Pancreas (tissue), 10 donors: ENCODE results near the gene DAD1. TPM values are rescaled to one million over a fixed set of nuclear protein-coding genes. Genes with fewer than 3 reads are reported as not detected.
"Not testable (repeated sequence)": the region's sequence is repeated elsewhere in the genome, so short reads cannot be mapped to it uniquely, and the experiment has no call there.

Experiments used
- ATAC-seq, 4 donors: fragments of 200-7000 bp; cut with Tn5 transposase; one replicate each; pipeline versions ENCODE4 v1.8.0 to v1.9.1; 2020; ENCODE audit warnings: mild to moderate bottlenecking in 4 of 4, moderate library complexity in 4 of 4
- DNase-seq, 6 donors: peaks; one replicate each; pipeline ENCODE4 v3.0.0-alpha.2; 2020
- FAIRE-seq: peaks from 2 replicates; lab custom pipeline; 2012; peaks lifted over from hg19 to GRCh38; lab: Jason Lieb, UNC
- H3K27ac ChIP-seq, 4 donors: fragments of 200-600 bp; sonication (generic); 1 replicate in 3 of 4; 2 replicates in 1 of 4; pipeline versions ENCODE4 v1.5.0 to v1.8.0; 2020
- H3K27me3 ChIP-seq, 4 donors: fragments of 200-600 bp; one replicate each; pipeline ENCODE4 v1.8.0; 2021
- H3K36me3 ChIP-seq, 3 donors: fragments of 200-600 bp; sonication (generic) in 1 of 3; one replicate each; pipeline versions ENCODE4 v1.5.0 to v1.8.0; 2020 to 2021
- H3K4me1 ChIP-seq, 3 donors: fragments of 200-600 bp; one replicate each; pipeline ENCODE4 v1.8.0; 2021
- H3K4me3 ChIP-seq, 4 donors: fragments of 200-600 bp; sonication (generic) in 2 of 4; one replicate each; pipeline versions ENCODE4 v1.5.0 to v1.8.0; 2020 to 2021
- H3K9me3 ChIP-seq, 4 donors: fragments of 200-600 bp; one replicate each; pipeline ENCODE4 v1.8.0; 2021
- CTCF ChIP-seq, 4 donors: fragments of 200-600 bp; sonication (generic) in 3 of 4; IDR thresholded peaks; one replicate each; pipeline versions ENCODE4 v1.5.0 to v1.8.0; 2021; ENCODE audit warnings: antibody characterized with exemption in 4 of 4
- WGBS, 2 donors: extraction: QIAGEN DNeasy Blood & Tissue Kit; methylation state at CpG; one replicate each; pipeline ENCODE4 v1.1.7; 2013; 5-methylcytosine and 5-hydroxymethylcytosine counted together
- intact Hi-C, 3 donors: fragments of 100-400 bp; cut with DNase I; formaldehyde crosslinking; loops; one replicate each; pipeline versions ENCODE4 v1.11.1 to v1.14.2; 2022
- polyA plus RNA-seq, 2 donors: library from polyadenylated mRNA; stranded (reverse); fragments of 200-250 nt; gene quantifications; one replicate each; pipeline ENCODE4 v1.2.3, GENCODE V29; 2013
- total RNA-seq, 6 donors: library from RNA; stranded (reverse); fragmentation: NEBNext Ultra II Directional in 4 of 6; extraction: Animal tissue kit (Norgen Biotek cat#: 25700) in 4 of 6; gene quantifications; one replicate each; pipeline versions ENCODE4 v1.2.1 to v1.2.4, GENCODE V29; 2021 to 2023
- donor health status: healthy with polysubstance abuse.
- donor health status: DM: no; HTN: no; CAD: no; lungs with moderate emphysema.
- donor health status: DM: no; HTN: no; CAD: no.
- donor health status: control.
- donor health status: control.
- donor health status: Bipolar disorder and iron deficiency.
- donor health status: DM: yes; HTN: yes; CAD: no.
- donor health status: DM: no; HTN: no; CAD: no.
- donor health status: DM: no; HTN: no; CAD: no.
- donor health status: DM: yes; HTN: yes; CAD: no.

Gene DAD1
- total and polyA plus RNA-seq, 8 donors, result 58.2 to 178 (median 85.2) TPM

DNA sequence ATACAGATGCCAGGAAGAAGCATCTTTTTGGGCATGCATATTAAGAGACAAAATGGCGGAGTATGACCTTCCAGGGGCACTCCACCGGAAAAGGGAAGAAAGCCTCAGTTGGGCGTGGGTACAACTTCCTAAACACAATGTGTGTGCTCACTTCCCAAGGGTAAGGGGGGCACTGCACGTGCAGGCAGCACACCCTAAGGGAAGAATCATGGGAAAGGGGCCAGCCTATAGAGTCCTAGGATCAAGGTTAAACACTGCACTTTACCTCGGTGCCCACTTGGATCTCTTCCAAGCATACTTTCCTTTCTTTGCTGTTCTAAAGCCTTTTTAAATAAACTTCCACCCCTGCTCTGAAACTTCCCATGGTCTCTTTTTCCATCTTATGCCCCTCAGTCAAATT is 40.3 kb upstream of the DAD1 start:
- Histone ChIP-seq H3K36me3 (no peaks in the 10 kb centered on the region), H3K4me3 (no peak overlapping the region), H3K27me3 (no peaks in the 10 kb centered on the region), H3K9me3 (no peaks in the 10 kb centered on the region), H3K4me1 (no peaks in the 10 kb centered on the region), H3K27ac (no peak overlapping the region)
- no peak for TF ChIP-seq CTCF (IDR thresholded peaks at IDR 0.05)
- DNase-seq (no peak), ATAC-seq (no peak), FAIRE-seq (no peak)
- 54 to 55% methylated on average over 5 of the region's 5 CpGs for whole genome bisulfite sequencing, 2 donors
- intact Hi-C loops, result no loop called here

- Histone ChIP-seq H3K4me3 (no peak overlapping the region), H3K36me3 (no peaks in the 10 kb centered on the region), H3K27me3 (no peaks in the 10 kb centered on the region), H3K27ac (no peak overlapping the region), H3K4me1 (no peaks in the 10 kb centered on the region), H3K9me3 (no peaks in the 10 kb centered on the region)
- no peak for FAIRE-seq
- TF ChIP-seq CTCF (IDR thresholded peaks at IDR 0.05), result no peak
- DNase-seq, result no peak
- WGBS, 2 donors, result 70 to 74% methylated on average over 7 of the region's 7 CpGs
- no peak for ATAC-seq
- intact Hi-C loops, result no loop called here
Measured at GRCh38 chr14:22627506-22628263, 38.7 kb upstream of the DAD1 start.

DNA sequence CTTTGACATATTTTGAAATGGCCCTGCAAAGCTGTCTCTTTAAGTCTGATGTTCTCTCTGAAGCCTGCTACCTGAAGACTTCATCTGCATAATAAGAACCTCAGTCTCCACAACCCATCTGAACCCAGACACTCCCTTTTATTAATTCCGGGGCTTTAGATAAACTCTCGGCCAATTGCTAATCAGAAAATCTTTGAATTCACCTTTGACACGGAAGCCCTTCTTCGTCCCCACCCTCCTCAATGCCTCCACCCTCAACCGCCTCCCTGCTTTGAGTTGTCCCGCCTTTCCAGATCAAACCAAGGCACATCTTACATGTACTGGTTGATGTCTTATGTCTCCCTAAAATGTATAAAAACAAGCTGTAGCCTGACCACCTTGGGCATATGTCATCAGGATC is 37.6 kb upstream of the DAD1 start:
- no peak for TF ChIP-seq CTCF (IDR thresholded peaks at IDR 0.05)
- no peaks in the 10 kb centered on the region for H3K4me1 ChIP-seq
- WGBS, 2 donors, result 79 to 84% methylated on average over 6 of the region's 6 CpGs
- H3K27me3 ChIP-seq, result no peaks in the 10 kb centered on the region
- DNase-seq (no peak), FAIRE-seq (no peak), ATAC-seq (no peak)
- no peak overlapping the region for H3K27ac ChIP-seq
- H3K36me3 ChIP-seq, result no peaks in the 10 kb centered on the region
- H3K4me3 ChIP-seq, result no peak overlapping the region
- intact Hi-C loops, result no loop called here
- H3K9me3 ChIP-seq, result no peaks in the 10 kb centered on the region

DNA sequence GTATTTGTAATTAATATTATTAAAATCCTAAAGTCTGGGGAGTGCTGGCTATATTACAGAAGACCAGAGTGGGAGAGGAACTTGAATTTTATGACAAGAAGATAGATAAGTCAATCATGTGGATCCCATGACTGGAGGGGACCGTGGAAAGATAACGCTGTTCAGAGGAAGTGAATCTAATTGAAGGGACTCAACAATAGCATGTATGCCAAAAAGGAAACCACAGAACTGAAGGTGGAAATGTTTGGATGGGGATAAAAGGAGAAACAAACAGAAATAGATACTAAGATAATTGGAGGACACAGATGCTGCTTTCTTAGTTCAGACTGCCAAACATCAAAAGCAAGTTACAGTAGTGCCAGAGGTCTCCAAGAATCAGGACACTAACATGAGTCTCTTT is 34.0 kb upstream of the DAD1 start:
- Histone ChIP-seq H3K9me3 (no peaks in the 10 kb centered on the region), H3K27me3 (no peaks in the 10 kb centered on the region), H3K4me3 (no peak overlapping the region), H3K36me3 (no peaks in the 10 kb centered on the region), H3K27ac (no peak overlapping the region), H3K4me1 (no peaks in the 10 kb centered on the region)
- ATAC-seq (no peak), DNase-seq (no peak), FAIRE-seq (no peak)
- TF ChIP-seq CTCF (IDR thresholded peaks at IDR 0.05), result no peak
- WGBS, 2 donors, result 24 to 80% methylated on average over 2 of the region's 2 CpGs
- intact Hi-C loops, result no loop called here

DNA sequence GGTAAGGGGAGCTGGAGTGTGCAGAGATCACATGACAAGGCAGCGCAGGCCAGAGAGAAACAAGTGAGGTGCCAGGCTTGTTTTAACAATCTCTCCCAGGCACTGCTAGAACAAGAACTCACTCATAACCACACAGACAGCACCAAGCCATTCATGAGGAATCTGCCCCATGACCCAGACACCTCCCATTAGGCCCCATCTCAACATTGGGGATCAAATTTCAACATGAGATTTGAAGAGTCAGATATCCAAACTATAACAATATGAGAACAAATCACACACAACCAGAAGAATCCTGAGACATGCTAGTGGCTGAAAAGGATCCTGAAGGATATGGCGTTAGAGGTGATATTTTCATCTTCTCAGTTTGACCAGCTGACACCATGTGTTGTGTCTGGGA is 33.2 kb upstream of the DAD1 start:
- no peak for DNase-seq
- Histone ChIP-seq H3K9me3 (no peaks in the 10 kb centered on the region), H3K27me3 (no peaks in the 10 kb centered on the region), H3K4me3 (no peak overlapping the region), H3K36me3 (no peaks in the 10 kb centered on the region), H3K27ac (no peak overlapping the region), H3K4me1 (no peaks in the 10 kb centered on the region)
- 92 to 95% methylated on average over 2 of the region's 2 CpGs for WGBS, 2 donors
- FAIRE-seq, result no peak
- no peak for TF ChIP-seq CTCF (IDR thresholded peaks at IDR 0.05)
- intact Hi-C loops, result no loop called here
- no peak for ATAC-seq

- DNase-seq, ATAC-seq, H3K9me3 ChIP-seq, H3K4me1 ChIP-seq, intact Hi-C loops, H3K27me3 ChIP-seq, H3K27ac ChIP-seq, H3K4me3 ChIP-seq, FAIRE-seq: not testable (repeated sequence)
- 82 to 98% methylated on average over 2 of the region's 2 CpGs for WGBS, 2 donors
- H3K36me3 ChIP-seq, result peaks cover 0 to 12% (median 3%) of the 10 kb centered on the region in 3 donors
Measured at GRCh38 chr14:22615765-22616164, 26.7 kb upstream of the DAD1 start.
